Measurements from ENCODE around the gene TFE3. TPM values are rescaled to one million over a fixed set of nuclear protein-coding genes. Genes with fewer than 3 reads are reported as not detected.

Gene TFE3
- total RNA-seq, 4 donors from 2014 or later: 16.7 to 75.0 (median 38.7) TPM

DNA sequence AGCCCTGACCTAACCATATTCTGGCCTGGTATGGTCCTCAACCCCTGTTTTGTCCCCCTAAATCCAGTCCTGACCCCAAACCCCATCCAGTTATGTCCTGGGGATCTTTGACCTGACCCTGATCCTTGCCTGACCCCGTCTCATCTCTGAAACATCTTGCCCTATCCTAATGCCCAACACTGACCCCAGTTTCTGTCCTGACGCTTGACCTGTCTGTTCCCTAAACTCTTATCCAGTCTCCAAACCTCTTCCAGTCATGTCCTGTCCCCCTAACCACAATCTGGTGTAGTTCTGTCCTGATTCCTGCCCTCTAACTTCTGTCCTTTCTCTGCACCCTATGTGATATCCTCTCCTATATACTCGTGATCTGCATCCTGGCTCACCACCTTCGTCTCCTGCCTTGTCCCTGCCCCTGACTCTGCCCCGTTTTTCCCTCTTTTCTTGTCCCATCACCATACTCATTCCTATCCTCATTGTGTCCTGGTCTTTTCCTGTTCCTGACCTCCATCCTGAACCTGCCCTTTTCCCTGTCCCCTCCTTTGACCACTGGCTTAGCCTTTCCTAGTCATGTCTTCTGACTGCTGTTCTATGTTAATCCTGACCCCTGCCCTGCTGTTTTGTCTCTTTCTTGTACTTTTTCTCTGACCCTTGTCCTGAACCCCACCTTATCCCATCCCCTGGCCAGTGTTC lies 11.1 kb upstream of the TFE3 start:
- Histone ChIP-seq H3K27me3 (no peaks in the 10 kb centered on the region), H3K4me1 (no peaks in the 10 kb centered on the region), H3K36me3 (no peaks in the 10 kb centered on the region), H3K27ac (peak overlapping the region; percentile 92), H3K9me3 (no peaks in the 10 kb centered on the region), H3K4me3 (peak overlapping the region; percentile 42 to 60)
- intact Hi-C loops (cut with DNase I; ENCODE audit: low total_unique reads): no loop called here
- no peak for DNase-seq
- TF ChIP-seq, protein P1, sequence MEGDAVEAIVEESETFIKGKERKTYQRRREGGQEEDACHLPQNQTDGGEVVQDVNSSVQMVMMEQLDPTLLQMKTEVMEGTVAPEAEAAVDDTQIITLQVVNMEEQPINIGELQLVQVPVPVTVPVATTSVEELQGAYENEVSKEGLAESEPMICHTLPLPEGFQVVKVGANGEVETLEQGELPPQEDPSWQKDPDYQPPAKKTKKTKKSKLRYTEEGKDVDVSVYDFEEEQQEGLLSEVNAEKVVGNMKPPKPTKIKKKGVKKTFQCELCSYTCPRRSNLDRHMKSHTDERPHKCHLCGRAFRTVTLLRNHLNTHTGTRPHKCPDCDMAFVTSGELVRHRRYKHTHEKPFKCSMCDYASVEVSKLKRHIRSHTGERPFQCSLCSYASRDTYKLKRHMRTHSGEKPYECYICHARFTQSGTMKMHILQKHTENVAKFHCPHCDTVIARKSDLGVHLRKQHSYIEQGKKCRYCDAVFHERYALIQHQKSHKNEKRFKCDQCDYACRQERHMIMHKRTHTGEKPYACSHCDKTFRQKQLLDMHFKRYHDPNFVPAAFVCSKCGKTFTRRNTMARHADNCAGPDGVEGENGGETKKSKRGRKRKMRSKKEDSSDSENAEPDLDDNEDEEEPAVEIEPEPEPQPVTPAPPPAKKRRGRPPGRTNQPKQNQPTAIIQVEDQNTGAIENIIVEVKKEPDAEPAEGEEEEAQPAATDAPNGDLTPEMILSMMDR (IDR thresholded peaks at IDR 0.05): no peak
- no peak for TF ChIP-seq POLR2A (IDR thresholded peaks at IDR 0.05)

- TF ChIP-seq POLR2A (IDR thresholded peaks at IDR 0.05): peak in 1 of 2 donors; percentile 47
- TF ChIP-seq, protein P1 (IDR thresholded peaks at IDR 0.05): no peak
- no peaks in the 10 kb centered on the region for H3K9me3 ChIP-seq
- H3K4me3 ChIP-seq: peak overlapping the region; percentile 42 to 60
- H3K27ac ChIP-seq: peak overlapping the region; percentile 92
- no peaks in the 10 kb centered on the region for H3K36me3 ChIP-seq
- intact Hi-C loops (cut with DNase I; ENCODE audit: low total_unique reads): no loop called here
- DNase-seq: peak; percentile 58 to 62
- H3K4me1 ChIP-seq: no peaks in the 10 kb centered on the region
- no peaks in the 10 kb centered on the region for H3K27me3 ChIP-seq
Observed at GRCh38 chrX:49053223-49054072, 10.3 kb upstream of the TFE3 start.

GRCh38 chrX:49043987-49044281 lies 777 bp upstream of the TFE3 start:
- TF ChIP-seq POLR2A (IDR thresholded peaks at IDR 0.05): no peak
- TF ChIP-seq, protein P1 (IDR thresholded peaks at IDR 0.05): no peak
- DNase-seq: no peak
- no peak overlapping the region for H3K4me3 ChIP-seq
- intact Hi-C loops (cut with DNase I; ENCODE audit: low total_unique reads): no loop called here
- H3K4me1 ChIP-seq: peaks cover 0 to 4% of the 10 kb centered on the region in 2 donors
- no peaks in the 10 kb centered on the region for H3K9me3 ChIP-seq
- H3K27me3 ChIP-seq: no peaks in the 10 kb centered on the region
- peak overlapping the region; percentile 76 to 77 for H3K27ac ChIP-seq
- H3K36me3 ChIP-seq: no peaks in the 10 kb centered on the region

- Histone ChIP-seq H3K27me3 (no peaks in the 10 kb centered on the region), H3K4me1 (peaks cover 0 to 4% of the 10 kb centered on the region in 2 donors), H3K9me3 (no peaks in the 10 kb centered on the region), H3K27ac (peak overlapping the region; percentile 97 to 98), H3K4me3 (peak overlapping the region; percentile 56 to 57), H3K36me3 (no peaks in the 10 kb centered on the region)
- intact Hi-C loops (cut with DNase I; ENCODE audit: low total_unique reads): no loop called here
- TF ChIP-seq POLR2A (IDR thresholded peaks at IDR 0.05): no peak
- no peak for DNase-seq
Observed at GRCh38 chrX:49042581-49043219, 457 bp downstream of the TFE3 start.

DNA sequence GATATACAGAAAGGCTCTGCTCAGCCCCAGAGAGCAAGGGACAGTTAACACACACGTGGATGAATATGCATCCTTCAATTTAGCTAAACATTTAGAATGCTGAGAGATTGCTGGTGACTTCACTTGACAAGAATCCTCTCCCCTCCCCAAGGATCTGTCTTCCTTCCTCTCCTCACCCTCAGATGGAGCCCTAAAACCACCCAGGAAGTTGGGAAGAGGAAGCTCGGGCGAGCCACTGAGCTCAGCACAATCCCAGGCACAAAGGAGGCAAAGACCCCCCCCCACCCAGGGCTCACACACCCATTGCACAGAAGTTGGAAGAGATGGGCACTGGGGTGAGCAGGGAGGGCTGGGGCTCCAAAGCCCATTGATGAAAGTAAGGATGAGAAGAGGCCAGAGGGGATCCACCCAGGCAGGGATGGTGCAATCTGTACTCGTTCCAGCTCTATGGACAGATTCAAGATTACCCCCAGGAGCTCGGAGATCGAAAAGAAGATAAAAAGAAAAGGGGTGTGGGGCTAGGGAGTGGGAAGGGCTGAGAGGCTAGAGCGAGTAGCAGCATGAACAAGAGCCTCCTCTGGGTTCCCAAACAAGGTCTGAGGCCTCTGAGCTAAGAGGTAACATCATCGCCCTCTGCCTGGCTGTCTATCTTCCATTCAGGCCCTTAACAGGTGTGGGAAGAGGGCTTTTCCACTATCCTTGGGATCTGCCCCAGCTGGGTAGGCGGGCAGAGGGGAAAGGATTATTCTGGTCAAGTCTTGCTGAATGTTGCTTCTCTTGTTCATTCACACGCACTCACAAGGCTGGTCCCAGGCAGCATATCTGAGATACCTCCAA lies 1.2 kb downstream of the TFE3 start:
- DNase-seq: no peak
- TF ChIP-seq, protein P1 (IDR thresholded peaks at IDR 0.05): no peak
- TF ChIP-seq POLR2A (IDR thresholded peaks at IDR 0.05): no peak
- H3K36me3 ChIP-seq: no peaks in the 10 kb centered on the region
- peaks cover 0 to 4% of the 10 kb centered on the region in 2 donors for H3K4me1 ChIP-seq
- intact Hi-C loops (cut with DNase I; ENCODE audit: low total_unique reads): no loop called here
- H3K27ac ChIP-seq: peak overlapping the region; percentile 97 to 98
- no peaks in the 10 kb centered on the region for H3K9me3 ChIP-seq
- peak overlapping the region; percentile 56 to 57 for H3K4me3 ChIP-seq
- H3K27me3 ChIP-seq: no peaks in the 10 kb centered on the region

Measured in uterus (tissue), 4 donors.